H1 (cell line): ENCODE measurements around the gene NUPR1. TPM values are rescaled to one million over a fixed set of nuclear protein-coding genes. Genes with fewer than 3 reads are reported as not detected.

Experiments used
- CTCF ChIA-PET: fragments of 300-600 bp; sonication (Branson Sonifier 250); formaldehyde crosslinking; loops from one replicate; lab custom pipeline; 2021; ENCODE audit not compliant: partially characterized antibody; lab: Charles Lee
- POLR2A ChIA-PET: fragments of 300-600 bp; sonication (Branson Sonifier 250); formaldehyde crosslinking; loops from one replicate; lab custom pipeline; 2021; ENCODE audit warnings: inconsistent platforms; ENCODE audit not compliant: partially characterized antibody; lab: Charles Lee
- DNase-seq, 2 experiments: peaks; one replicate each; pipeline versions ENCODE4 v3.0.0 to v3.0.0-alpha.2; 2010 to 2022; ENCODE audit warnings: low spot score in 2 of 2, low read depth in 1 of 2, mixed read lengths in 1 of 2
- FAIRE-seq: peaks from 2 replicates; lab custom pipeline; 2011; peaks lifted over from hg19 to GRCh38; lab: Jason Lieb, UNC
- H2AFZ ChIP-seq: 2 replicates; pipeline ENCODE4 v1.8.1; 2012; ENCODE audit warnings: low read length, inconsistent platforms
- H2AK5ac ChIP-seq: 2 replicates; pipeline ENCODE4 v1.6.1; 2013; ENCODE audit warnings: low read depth, low read length
- H2BK120ac ChIP-seq: replicated peaks from 2 replicates; pipeline ENCODE3; 2013; ENCODE audit warnings: low read depth, low read length, inconsistent platforms
- H2BK12ac ChIP-seq: 2 replicates; pipeline ENCODE4 v1.6.1; 2013; ENCODE audit warnings: low read depth, low read length
- H2BK15ac ChIP-seq: 2 replicates; pipeline ENCODE4 v1.6.1; 2013; ENCODE audit warnings: low read length
- H2BK20ac ChIP-seq: 2 replicates; pipeline ENCODE4 v1.6.1; 2013; ENCODE audit warnings: low read length
- H2BK5ac ChIP-seq: 2 replicates; pipeline ENCODE4 v1.6.1; 2013; ENCODE audit warnings: low read depth, low read length
- H3K14ac ChIP-seq: 2 replicates; pipeline ENCODE4 v1.6.1; 2013; ENCODE audit warnings: inconsistent platforms; ENCODE audit not compliant: insufficient read length
- H3K18ac ChIP-seq: 2 replicates; pipeline ENCODE4 v1.6.1; 2013; ENCODE audit warnings: low read length; ENCODE audit errors: extremely low read depth
- H3K23ac ChIP-seq: 2 replicates; pipeline ENCODE4 v1.6.1; 2013; ENCODE audit warnings: inconsistent platforms; ENCODE audit not compliant: insufficient read length
- H3K23me2 ChIP-seq: 2 replicates; pipeline ENCODE4 v1.6.1; 2013; ENCODE audit warnings: low read depth, low read length
- H3K27ac ChIP-seq: 2 replicates; pipeline ENCODE4 v1.6.1; 2011; ENCODE audit warnings: low read depth, low read length, inconsistent platforms
- H3K27me3 ChIP-seq, 4 experiments: replicated peaks in 1 of 4; 1 replicate in 1 of 4; 2 replicates in 3 of 4; pipeline versions ENCODE4 v1.6.1 to v1.8.1; 2011 to 2013; ENCODE audit warnings: low read length in 3 of 4, mild to moderate bottlenecking in 3 of 4, inconsistent platforms in 2 of 4, mixed read lengths in 2 of 4, moderate library complexity in 1 of 4; ENCODE audit not compliant: control insufficient read depth in 3 of 4, insufficient read depth in 3 of 4; ENCODE audit errors: extremely low read depth in 1 of 4
- H3K36me3 ChIP-seq, 4 experiments: 2 replicates each; pipeline versions ENCODE4 v1.6.1 to v1.8.1; 2011 to 2013; ENCODE audit warnings: mild to moderate bottlenecking in 4 of 4, low read length in 3 of 4, moderate library complexity in 2 of 4, control low read depth in 1 of 4, inconsistent platforms in 1 of 4; ENCODE audit not compliant: insufficient read depth in 4 of 4, control insufficient read depth in 2 of 4
- H3K4ac ChIP-seq: replicated peaks from 2 replicates; pipeline ENCODE3; 2013; ENCODE audit warnings: low read length, low read depth, mixed read lengths, inconsistent platforms; ENCODE audit not compliant: insufficient read length
- H3K4me1 ChIP-seq, 4 experiments: replicated peaks in 1 of 4; 1 replicate in 1 of 4; 2 replicates in 3 of 4; pipeline versions ENCODE4 v1.6.1 to v1.8.1; 2011 to 2013; ENCODE audit warnings: low read length in 3 of 4, inconsistent platforms in 2 of 4, mixed read lengths in 1 of 4; ENCODE audit not compliant: insufficient read depth in 4 of 4, control insufficient read depth in 3 of 4
- H3K4me2 ChIP-seq, 2 experiments: 2 replicates each; pipeline versions ENCODE4 v1.6.1 to v1.8.1; 2011 to 2013; ENCODE audit warnings: low read depth in 2 of 2, low read length in 2 of 2, control low read depth in 1 of 2, inconsistent platforms in 1 of 2, mild to moderate bottlenecking in 1 of 2; ENCODE audit not compliant: insufficient read depth in 1 of 2
- H3K4me3 ChIP-seq, 4 experiments: fragments of 200-600, 300-600 bp in 1 of 4; sonication (generic), shearing (Covaris generic), sonication (Bioruptor Twin) in 1 of 4; 2 replicates each; pipeline versions ENCODE4 v1.5.1 to v1.8.1; 2011 to 2016; ENCODE audit warnings: low read length in 4 of 4, low read depth in 3 of 4, control low read depth in 2 of 4, inconsistent platforms in 2 of 4, mild to moderate bottlenecking in 2 of 4, mixed read lengths in 1 of 4, moderate library complexity in 1 of 4; ENCODE audit not compliant: insufficient read depth in 2 of 4; ENCODE audit errors: extremely low read depth in 1 of 4
- H3K56ac ChIP-seq: replicated peaks from 2 replicates; pipeline ENCODE3; 2013; ENCODE audit warnings: low read depth, mild to moderate bottlenecking, mixed read lengths, low read length, inconsistent platforms; ENCODE audit not compliant: insufficient read length
- H3K79me1 ChIP-seq: 2 replicates; pipeline ENCODE4 v1.6.1; 2013; ENCODE audit warnings: low read depth, low read length, control low read depth
- H3K79me2 ChIP-seq, 2 experiments: 2 replicates each; pipeline versions ENCODE4 v1.6.1 to v1.8.1; 2012 to 2013; ENCODE audit warnings: low read length in 2 of 2, mild to moderate bottlenecking in 2 of 2, inconsistent platforms in 1 of 2; ENCODE audit not compliant: insufficient read depth in 2 of 2, control insufficient read depth in 1 of 2
- H3K9ac ChIP-seq, 4 experiments: replicated peaks in 1 of 4; 1 replicate in 1 of 4; 2 replicates in 3 of 4; pipeline versions ENCODE4 v1.6.1 to v1.8.1; 2011 to 2013; ENCODE audit warnings: low read depth in 3 of 4, low read length in 3 of 4, control low read depth in 2 of 4, mild to moderate bottlenecking in 2 of 4, moderate library complexity in 2 of 4, inconsistent platforms in 1 of 4; ENCODE audit errors: extremely low read depth in 1 of 4
- H3K9me3 ChIP-seq, 2 experiments: 2 replicates each; pipeline versions ENCODE4 v1.6.1 to v1.8.1; 2012 to 2013; ENCODE audit warnings: mild to moderate bottlenecking in 2 of 2, moderate library complexity in 2 of 2, control low read depth in 1 of 2, inconsistent platforms in 1 of 2, low read depth in 1 of 2, low read length in 1 of 2, mixed read lengths in 1 of 2; ENCODE audit not compliant: insufficient read depth in 2 of 2
- H4K20me1 ChIP-seq, 2 experiments: replicated peaks in 1 of 2; 2 replicates each; pipeline versions ENCODE3 to v1.8.1; 2011 to 2013; ENCODE audit warnings: inconsistent platforms in 2 of 2, low read length in 2 of 2, mild to moderate bottlenecking in 1 of 2; ENCODE audit not compliant: insufficient read depth in 2 of 2, control insufficient read depth in 1 of 2
- H4K5ac ChIP-seq: 2 replicates; pipeline ENCODE4 v1.6.1; 2013; ENCODE audit warnings: low read length, low read depth, mixed read lengths, inconsistent platforms; ENCODE audit not compliant: insufficient read length
- H4K8ac ChIP-seq: 2 replicates; pipeline ENCODE4 v1.8.0; 2013; ENCODE audit warnings: mild to moderate bottlenecking, moderate library complexity, low read length, inconsistent platforms; ENCODE audit not compliant: insufficient read depth; ENCODE audit errors: extremely low read depth
- H4K91ac ChIP-seq: replicated peaks from 2 replicates; pipeline ENCODE3; 2013; ENCODE audit warnings: low read length, mixed read lengths, inconsistent platforms; ENCODE audit not compliant: insufficient read length
- ATF2 ChIP-seq: IDR thresholded peaks from 2 replicates; pipeline ENCODE4 v1.6.1; 2012; ENCODE audit warnings: low read length, inconsistent platforms
- BACH1 ChIP-seq: IDR thresholded peaks from 2 replicates; pipeline ENCODE4 v1.6.1; 2012; ENCODE audit warnings: low read length, improper control_type of control experiment
- CHD2 ChIP-seq: IDR thresholded peaks from 2 replicates; pipeline ENCODE4 v1.6.1; 2012; ENCODE audit warnings: low read length, improper control_type of control experiment
- EP300 ChIP-seq, 2 experiments: IDR thresholded peaks; 1 replicate in 1 of 2; 2 replicates in 1 of 2; pipeline ENCODE4 v1.6.1; 2011 to 2012; ENCODE audit warnings: low read depth in 2 of 2, low read length in 2 of 2, mild to moderate bottlenecking in 2 of 2, borderline replicate concordance in 1 of 2, inconsistent platforms in 1 of 2, moderate library complexity in 1 of 2
- GTF2F1 ChIP-seq: IDR thresholded peaks from 2 replicates; pipeline ENCODE4 v1.6.1; 2012; ENCODE audit warnings: low read depth, low read length, improper control_type of control experiment, borderline replicate concordance
- RXRA ChIP-seq: IDR thresholded peaks from 2 replicates; pipeline ENCODE4 v1.6.1; 2011; ENCODE audit warnings: low read depth, mild to moderate bottlenecking, low read length, moderate library complexity; ENCODE audit not compliant: insufficient read depth
- SIRT6 ChIP-seq: IDR thresholded peaks from one replicate; pipeline ENCODE4 v1.7.1; 2012; ENCODE audit warnings: low read length, inconsistent platforms
- SIX5 ChIP-seq: IDR thresholded peaks from 2 replicates; pipeline ENCODE4 v1.6.1; 2011; ENCODE audit warnings: mild to moderate bottlenecking, low read depth, low read length
- SP1 ChIP-seq: IDR thresholded peaks from 2 replicates; pipeline ENCODE4 v1.6.1; 2011; ENCODE audit warnings: low read depth, low read length
- SRF ChIP-seq: IDR thresholded peaks from 2 replicates; pipeline ENCODE4 v1.6.1; 2011; ENCODE audit warnings: mild to moderate bottlenecking, low read depth, low read length, moderate library complexity
- TBP ChIP-seq: IDR thresholded peaks from 2 replicates; pipeline ENCODE4 v1.6.1; 2011; ENCODE audit warnings: low read depth, low read length, improper control_type of control experiment
- ZNF274 ChIP-seq: IDR thresholded peaks from 2 replicates; pipeline ENCODE4 v1.7.0; 2012; ENCODE audit warnings: low read length, borderline replicate concordance; ENCODE audit errors: extremely low read depth
- WGBS, 2 experiments: shearing (Covaris generic) in 1 of 2; methylation state at CpG; one replicate each; pipeline versions ENCODE4 v1.1.6 to v1.1.7; 2013 to 2015; ENCODE audit warnings: low lambda C conversion rate in 2 of 2, mixed read lengths in 2 of 2, inconsistent platforms in 1 of 2, low coverage in 1 of 2, missing lambda C conversion rate in 1 of 2; ENCODE audit not compliant: insufficient replicate concordance in 2 of 2, insufficient coverage in 1 of 2, insufficient read length in 1 of 2; ENCODE audit errors: extremely low coverage in 1 of 2, missing lambda C conversion rate in 1 of 2; 5-methylcytosine and 5-hydroxymethylcytosine counted together
- polyA plus RNA-seq, 7 experiments: library from polyadenylated mRNA; depleted of rRNA in 3 of 7; stranded (reverse) in 5 of 7; unstranded in 2 of 7; fragments of >200 nt in 5 of 7; fragments of 200-250 nt in 2 of 7; gene quantifications; 1 replicate in 5 of 7; 2 replicates in 1 of 7; 4 replicates in 1 of 7; pipeline versions ENCODE4 v1.2.1 to v1.2.3, GENCODE V29; 2011 to 2013; ENCODE audit warnings: missing spikeins in 2 of 7, mixed read lengths in 2 of 7
- total RNA-seq: library from RNA; stranded (reverse); fragmentation: NEBNext Ultra II Directional; extraction: Animal tissue kit (Norgen Biotek cat#: 25700); gene quantifications from 2 replicates; pipeline ENCODE4 v1.2.1, GENCODE V29; 2021
- TF ChIP-seq, protein P1 (sequence below): IDR thresholded peaks from 2 replicates; pipeline ENCODE4 v1.6.1; 2011; ENCODE audit warnings: low read depth, mild to moderate bottlenecking, low read length; ENCODE audit not compliant: insufficient read depth

NUPR1 gene
- total and polyA plus RNA-seq, 2 of the 8 experiments (the other 6 are each of a cell fraction or from before 2014, with no cell fraction given) = 0.17 to 0.20 TPM

DNA sequence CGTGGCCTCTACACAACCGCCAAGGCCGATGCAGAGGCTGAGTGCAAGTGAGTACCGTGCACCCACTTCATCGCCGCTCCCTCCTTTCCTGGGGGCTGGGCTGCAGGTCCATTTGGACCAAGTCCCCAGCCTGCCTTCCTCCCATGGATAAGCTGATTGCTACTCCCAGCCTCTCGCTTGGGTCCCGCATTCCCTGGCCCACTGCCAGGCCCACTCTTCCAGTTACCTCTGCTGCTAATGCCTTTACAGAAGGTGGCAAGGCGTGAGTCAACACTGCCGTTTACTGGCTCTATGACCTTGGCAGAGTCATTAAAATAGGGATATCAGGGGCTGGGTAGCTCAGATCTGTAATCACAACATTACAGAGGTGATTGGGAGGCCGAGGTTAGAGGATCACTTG is 46.9 kb upstream of the NUPR1 start:
- CTCF ChIA-PET = interaction anchor here (1.0 kb wide), 1 partner anchor 17 kb away, joined by 3 read pairs; no protein-coding TSS in a partner anchor
- Histone ChIP-seq H3K79me2 (no peaks in the 10 kb centered on the region), H3K36me3 (peaks cover 0 to 7% (median 2%) of the 10 kb centered on the region in 4 experiments; a peak in 5 of 8 replicates), H3K23me2 (no peaks in the 10 kb centered on the region), H3K9ac (no peak overlapping the region), H2AFZ (no peak overlapping the region), H3K4me2 (no peak overlapping the region), H3K9me3 (no peaks in the 10 kb centered on the region), H2AK5ac (no peak overlapping the region), H3K23ac (no peak overlapping the region), H3K79me1 (no peaks in the 10 kb centered on the region), H3K4ac (no peak overlapping the region), H3K4me3 (no peak overlapping the region), H3K18ac (no peak overlapping the region), H3K27ac (no peak overlapping the region), H3K56ac (no peak overlapping the region), H2BK15ac (no peak overlapping the region), H2BK120ac (no peak overlapping the region), H4K91ac (no peak overlapping the region), H2BK12ac (no peak overlapping the region), H4K5ac (no peak overlapping the region), H2BK20ac (no peak overlapping the region), H4K20me1 (peaks cover 0 to 2% of the 10 kb centered on the region in 2 experiments), H3K14ac (no peak overlapping the region), H4K8ac (no peak overlapping the region), H3K4me1 (no peaks in the 10 kb centered on the region), H3K27me3 (no peaks in the 10 kb centered on the region), H2BK5ac (no peak overlapping the region)
- POLR2A ChIA-PET = interaction anchor here (1.5 kb wide), 1 partner anchor 10 kb away, joined by 4 read pairs; no protein-coding TSS in a partner anchor
- WGBS, 2 experiments = 90% methylated on average over 11 of the region's 11 CpGs; no CpG with 5 or more reads in 1 of the 2 experiments
- FAIRE-seq = no peak
- no peak for DNase-seq
- TF ChIP-seq SIRT6 (no peak), SP1 (no peak), GTF2F1 (no peak), EP300 (IDR thresholded peaks at IDR 0.05; ENCODE audit: borderline replicate concordance in 1 of 2, low read depth in 2 of 2, low read length in 2 of 2) (no peak), ZNF274 (no peak), ATF2 (no peak), SIX5 (no peak), CHD2 (no peak), BACH1 (no peak), RXRA (no peak), SRF (no peak), TBP (no peak)
- TF ChIP-seq, protein P1, sequence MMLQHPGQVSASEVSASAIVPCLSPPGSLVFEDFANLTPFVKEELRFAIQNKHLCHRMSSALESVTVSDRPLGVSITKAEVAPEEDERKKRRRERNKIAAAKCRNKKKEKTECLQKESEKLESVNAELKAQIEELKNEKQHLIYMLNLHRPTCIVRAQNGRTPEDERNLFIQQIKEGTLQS = no peak
